Uterus (tissue), 4 donors: ENCODE measurements around the gene ALOX5AP. TPM values are rescaled to one million over a fixed set of nuclear protein-coding genes. Genes with fewer than 3 reads are reported as not detected.

ENCODE experiments used
- DNase-seq, 2 donors: peaks; one replicate each; pipeline ENCODE4 v3.0.0-alpha.2; 2019 to 2020
- H3K27ac ChIP-seq, 2 donors: fragments of 200-600 bp; sonication (generic); 1 replicate in 1 of 2; 2 replicates in 1 of 2; pipeline ENCODE4 v1.5.1; 2016 to 2018
- H3K27me3 ChIP-seq, 2 donors: fragments of 200-600 bp; sonication (generic); one replicate each; pipeline ENCODE4 v1.5.1; 2018 to 2019; ENCODE audit warnings: control low read depth in 1 of 2
- H3K36me3 ChIP-seq, 2 donors: fragments of 200-600 bp; sonication (generic); one replicate each; pipeline ENCODE4 v1.5.1; 2019; ENCODE audit warnings: control low read depth in 1 of 2
- H3K4me1 ChIP-seq, 2 donors: fragments of 200-600 bp; sonication (generic); one replicate each; pipeline ENCODE4 v1.5.1; 2018 to 2019; ENCODE audit warnings: control low read depth in 1 of 2
- H3K4me3 ChIP-seq, 2 donors: fragments of 200-600 bp; sonication (generic); 1 replicate in 1 of 2; 2 replicates in 1 of 2; pipeline ENCODE4 v1.5.1; 2018 to 2019; ENCODE audit warnings: mild to moderate bottlenecking in 1 of 2
- H3K9me3 ChIP-seq, 2 donors: fragments of 200-600 bp; sonication (generic); one replicate each; pipeline ENCODE4 v1.5.1; 2019; ENCODE audit warnings: control low read depth in 1 of 2
- POLR2A ChIP-seq, 2 donors: fragments of 450-650 bp; IDR thresholded peaks; one replicate each; pipeline ENCODE4 v1.6.1; 2016; ENCODE audit warnings: antibody characterized with exemption in 2 of 2, mild to moderate bottlenecking in 1 of 2, moderate library complexity in 1 of 2
- intact Hi-C: fragments of 100-400 bp; cut with DNase I; formaldehyde crosslinking; loops from one replicate; pipeline ENCODE4 v1.15.1; 2023; ENCODE audit warnings: low total_unique reads
- total RNA-seq, 4 donors: library from RNA; depleted of rRNA in 3 of 4; stranded (reverse); fragments of >200 nt in 3 of 4; gene quantifications; one replicate each; pipeline versions ENCODE4 v1.1.0 to v1.2.4, GENCODE V29; 2014 to 2023
- TF ChIP-seq, protein P1 (sequence below), 4 experiments: fragments of 200-600 bp in 2 of 4; fragments of 450-650 bp in 2 of 4; sonication (generic) in 2 of 4; IDR thresholded peaks; one replicate each; pipeline ENCODE4 v1.5.1; 2016 to 2019; ENCODE audit warnings: antibody characterized with exemption in 4 of 4, mild to moderate bottlenecking in 2 of 4, moderate library complexity in 1 of 4
- donor health status: DM: yes; HTN: yes; CAD: no.

Gene ALOX5AP
- total RNA-seq, 4 donors from 2014 or later: 4.4 to 40.6 (median 12.7) TPM

DNA sequence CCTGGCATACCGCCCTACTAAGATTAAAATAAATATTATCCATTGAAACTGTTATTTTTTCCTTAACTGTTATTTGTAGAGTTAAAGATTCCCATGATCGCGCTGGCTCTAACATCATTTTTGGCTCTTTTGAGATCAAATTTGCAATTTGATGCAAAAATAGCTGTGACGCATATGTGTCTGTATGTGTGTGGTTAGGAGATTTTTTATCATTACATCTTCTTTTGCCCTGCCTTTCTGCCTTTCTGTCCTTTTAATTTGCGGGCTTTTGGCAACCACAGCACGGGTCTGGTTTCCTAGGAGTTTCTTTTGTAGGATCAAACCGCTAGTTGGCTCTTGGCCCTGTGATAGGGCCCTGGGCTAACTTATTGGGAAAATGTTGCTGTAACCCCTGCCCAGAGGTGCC lies 37.3 kb upstream of the ALOX5AP start:
- Histone ChIP-seq H3K27me3 (no peaks in the 10 kb centered on the region), H3K27ac (no peak overlapping the region), H3K9me3 (no peaks in the 10 kb centered on the region), H3K4me3 (no peak overlapping the region), H3K4me1 (no peaks in the 10 kb centered on the region), H3K36me3 (no peaks in the 10 kb centered on the region)
- intact Hi-C loops: no loop called here
- TF ChIP-seq, protein P1, sequence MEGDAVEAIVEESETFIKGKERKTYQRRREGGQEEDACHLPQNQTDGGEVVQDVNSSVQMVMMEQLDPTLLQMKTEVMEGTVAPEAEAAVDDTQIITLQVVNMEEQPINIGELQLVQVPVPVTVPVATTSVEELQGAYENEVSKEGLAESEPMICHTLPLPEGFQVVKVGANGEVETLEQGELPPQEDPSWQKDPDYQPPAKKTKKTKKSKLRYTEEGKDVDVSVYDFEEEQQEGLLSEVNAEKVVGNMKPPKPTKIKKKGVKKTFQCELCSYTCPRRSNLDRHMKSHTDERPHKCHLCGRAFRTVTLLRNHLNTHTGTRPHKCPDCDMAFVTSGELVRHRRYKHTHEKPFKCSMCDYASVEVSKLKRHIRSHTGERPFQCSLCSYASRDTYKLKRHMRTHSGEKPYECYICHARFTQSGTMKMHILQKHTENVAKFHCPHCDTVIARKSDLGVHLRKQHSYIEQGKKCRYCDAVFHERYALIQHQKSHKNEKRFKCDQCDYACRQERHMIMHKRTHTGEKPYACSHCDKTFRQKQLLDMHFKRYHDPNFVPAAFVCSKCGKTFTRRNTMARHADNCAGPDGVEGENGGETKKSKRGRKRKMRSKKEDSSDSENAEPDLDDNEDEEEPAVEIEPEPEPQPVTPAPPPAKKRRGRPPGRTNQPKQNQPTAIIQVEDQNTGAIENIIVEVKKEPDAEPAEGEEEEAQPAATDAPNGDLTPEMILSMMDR (IDR thresholded peaks at IDR 0.05): no peak
- no peak for TF ChIP-seq POLR2A (IDR thresholded peaks at IDR 0.05)
- no peak for DNase-seq

DNA sequence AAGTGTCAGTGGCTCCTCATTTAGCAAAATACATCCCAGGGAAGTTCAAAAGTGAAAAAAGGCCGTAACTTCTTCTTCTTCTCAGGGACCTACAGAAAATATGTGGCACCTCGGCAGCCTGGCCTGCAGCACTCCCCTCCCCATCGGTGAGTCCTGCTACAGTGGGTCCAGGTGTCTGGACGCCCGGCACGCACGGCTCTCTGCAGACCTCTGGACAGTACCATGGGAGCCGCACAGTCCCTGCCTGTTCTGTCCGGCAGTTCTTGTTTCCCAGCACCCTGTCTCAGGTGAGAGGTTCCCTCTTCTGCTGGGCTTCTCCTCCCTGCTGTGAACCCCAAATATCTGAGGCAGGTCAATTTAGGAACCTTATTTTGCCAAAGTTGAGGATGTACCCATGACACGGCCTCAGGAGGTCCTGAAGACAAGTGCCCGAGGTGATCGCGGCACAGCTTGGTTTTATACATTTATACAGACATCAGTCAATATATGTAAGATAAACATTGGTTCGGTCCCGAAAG lies 36.8 kb upstream of the ALOX5AP start:
- no peaks in the 10 kb centered on the region for H3K4me1 ChIP-seq
- no peaks in the 10 kb centered on the region for H3K36me3 ChIP-seq
- DNase-seq: no peak
- no peak overlapping the region for H3K27ac ChIP-seq
- H3K4me3 ChIP-seq: no peak overlapping the region
- no peaks in the 10 kb centered on the region for H3K27me3 ChIP-seq
- no peaks in the 10 kb centered on the region for H3K9me3 ChIP-seq
- intact Hi-C loops: no loop called here
- no peak for TF ChIP-seq POLR2A (IDR thresholded peaks at IDR 0.05)

DNA sequence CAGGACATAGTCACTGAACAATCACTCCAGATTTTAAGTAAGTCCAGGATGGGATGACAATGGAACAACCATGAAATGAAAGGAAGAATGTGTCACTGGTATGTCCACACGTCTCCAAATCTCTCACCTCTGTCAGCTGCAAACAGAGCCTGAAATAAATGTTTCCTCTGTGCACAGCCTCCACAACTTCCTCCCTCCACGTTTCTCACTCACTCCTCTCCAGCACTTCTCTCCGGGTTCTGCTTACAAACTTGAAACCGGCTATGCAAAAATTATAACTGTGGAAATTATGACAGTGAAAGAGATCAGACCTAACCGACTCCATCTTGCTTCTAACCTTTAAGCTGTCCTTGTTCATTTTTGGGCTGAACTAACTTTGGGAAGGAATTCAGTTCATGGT lies 35.0 kb upstream of the ALOX5AP start:
- H3K27me3 ChIP-seq: no peaks in the 10 kb centered on the region
- no peaks in the 10 kb centered on the region for H3K4me1 ChIP-seq
- no peak overlapping the region for H3K4me3 ChIP-seq
- H3K9me3 ChIP-seq: no peaks in the 10 kb centered on the region
- H3K27ac ChIP-seq: no peak overlapping the region
- no peak for TF ChIP-seq POLR2A (IDR thresholded peaks at IDR 0.05)
- TF ChIP-seq, protein P1 (IDR thresholded peaks at IDR 0.05): no peak
- intact Hi-C loops: no loop called here
- DNase-seq: no peak
- H3K36me3 ChIP-seq: no peaks in the 10 kb centered on the region

DNA sequence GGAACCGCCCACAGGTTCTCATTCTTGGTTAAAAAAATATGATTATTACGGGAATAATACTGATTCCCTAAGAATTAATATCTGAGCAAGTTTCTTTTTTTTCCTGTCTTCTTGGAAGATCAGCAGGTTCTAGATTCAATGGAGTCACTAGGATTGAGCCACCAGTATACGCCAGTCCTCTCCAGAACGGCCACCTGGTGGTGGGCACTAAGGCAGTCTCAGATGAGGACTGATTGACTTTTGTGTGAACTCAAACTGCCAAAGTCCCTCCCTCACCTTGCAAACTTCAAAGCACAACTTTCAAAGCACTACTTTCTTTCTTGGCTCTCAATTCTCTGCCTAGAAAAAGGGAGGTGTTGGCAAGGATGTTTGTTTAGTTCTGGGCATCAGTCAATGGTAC lies 33.3 kb upstream of the ALOX5AP start:
- no peak for DNase-seq
- Histone ChIP-seq H3K27ac (no peak overlapping the region), H3K36me3 (no peaks in the 10 kb centered on the region), H3K4me1 (no peaks in the 10 kb centered on the region), H3K9me3 (no peaks in the 10 kb centered on the region), H3K27me3 (no peaks in the 10 kb centered on the region), H3K4me3 (no peak overlapping the region)
- intact Hi-C loops: no loop called here
- TF ChIP-seq, protein P1 (IDR thresholded peaks at IDR 0.05): no peak
- no peak for TF ChIP-seq POLR2A (IDR thresholded peaks at IDR 0.05)

DNA sequence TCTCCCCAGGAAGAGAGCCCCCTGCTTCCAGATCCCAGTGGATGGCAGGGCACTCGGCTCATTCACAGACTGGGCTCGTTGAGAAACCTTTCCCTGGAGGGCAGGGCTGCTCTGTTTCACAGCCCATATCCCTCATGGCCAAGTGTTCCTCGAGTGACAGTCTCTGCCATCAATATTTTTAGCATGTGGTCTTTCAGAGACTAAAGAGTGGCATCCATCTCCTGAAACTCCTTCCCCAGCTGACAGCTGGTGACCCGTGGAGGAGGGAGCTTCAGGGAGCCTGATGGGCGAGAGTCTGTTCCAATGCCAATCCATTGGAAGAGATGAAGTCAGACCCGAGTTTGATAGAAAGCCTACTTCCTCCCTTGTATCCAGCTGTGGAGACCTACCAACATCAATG lies 30.7 kb upstream of the ALOX5AP start:
- TF ChIP-seq, protein P1 (IDR thresholded peaks at IDR 0.05): no peak
- TF ChIP-seq POLR2A (IDR thresholded peaks at IDR 0.05): no peak
- no peak for DNase-seq
- Histone ChIP-seq H3K36me3 (no peaks in the 10 kb centered on the region), H3K4me3 (no peak overlapping the region), H3K27me3 (no peaks in the 10 kb centered on the region), H3K27ac (no peak overlapping the region), H3K4me1 (no peaks in the 10 kb centered on the region), H3K9me3 (no peaks in the 10 kb centered on the region)
- intact Hi-C loops: no loop called here

DNA sequence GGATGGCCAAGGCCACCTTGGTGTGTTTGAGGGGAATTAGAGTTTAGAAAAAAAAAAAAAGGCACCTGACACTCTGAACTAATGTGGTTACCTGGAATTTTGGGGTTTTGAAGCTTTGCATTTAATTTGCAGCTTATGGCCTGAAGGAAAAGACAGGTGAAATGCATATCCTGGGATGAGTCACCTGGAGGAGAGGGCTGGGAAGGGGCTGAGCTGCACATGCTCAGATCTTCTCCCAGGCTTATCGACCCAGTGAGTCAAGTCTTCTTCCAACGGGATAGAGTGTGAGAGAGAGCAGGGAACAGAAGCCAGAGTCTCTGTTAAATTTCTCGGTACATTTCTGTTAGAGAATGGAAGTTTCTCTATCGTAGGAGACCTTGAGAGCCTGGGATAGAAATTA lies 29.7 kb upstream of the ALOX5AP start:
- H3K4me3 ChIP-seq: no peak overlapping the region
- H3K9me3 ChIP-seq: no peaks in the 10 kb centered on the region
- no peaks in the 10 kb centered on the region for H3K36me3 ChIP-seq
- TF ChIP-seq, protein P1 (IDR thresholded peaks at IDR 0.05): no peak
- no peak for TF ChIP-seq POLR2A (IDR thresholded peaks at IDR 0.05)
- intact Hi-C loops: no loop called here
- H3K27ac ChIP-seq: no peak overlapping the region
- H3K4me1 ChIP-seq: no peaks in the 10 kb centered on the region
- no peaks in the 10 kb centered on the region for H3K27me3 ChIP-seq
- DNase-seq: no peak
